Stimulated activated naive CD8-positive, alpha-beta T cell treated with anti-CD3 and anti-CD28 coated beads, Interleukin-15, Interleukin-2, amounts not matched to agents 100 U/mL and 50 U/mL, for 24 hours (primary cell): Measurements from ENCODE around the gene UBALD1.
A peak's percentile ranks its signal among the peaks of the same experiment; 100 is the strongest.
"Not testable (repeated sequence)": the region's sequence is repeated elsewhere in the genome, so short reads cannot be mapped to it uniquely, and the experiment has no call there.

ENCODE experiments used
- ATAC-seq: fragments of 150-1000 bp; cut with Tn5 transposase; one replicate; pipeline ENCODE4 v1.10.0; 2021
- DNase-seq: peaks from one replicate; pipeline ENCODE4 v3.0.0; 2021

UBALD1 gene

GRCh38 chr16:4599037-4599436 lies 15.7 kb downstream of the UBALD1 start:
- ATAC-seq (no peak), DNase-seq (no peak)

- no peak for ATAC-seq
- no peak for DNase-seq
These were observed 17.5 kb downstream of the UBALD1 start for GRCh38 chr16:4597174-4597573.

DNA sequence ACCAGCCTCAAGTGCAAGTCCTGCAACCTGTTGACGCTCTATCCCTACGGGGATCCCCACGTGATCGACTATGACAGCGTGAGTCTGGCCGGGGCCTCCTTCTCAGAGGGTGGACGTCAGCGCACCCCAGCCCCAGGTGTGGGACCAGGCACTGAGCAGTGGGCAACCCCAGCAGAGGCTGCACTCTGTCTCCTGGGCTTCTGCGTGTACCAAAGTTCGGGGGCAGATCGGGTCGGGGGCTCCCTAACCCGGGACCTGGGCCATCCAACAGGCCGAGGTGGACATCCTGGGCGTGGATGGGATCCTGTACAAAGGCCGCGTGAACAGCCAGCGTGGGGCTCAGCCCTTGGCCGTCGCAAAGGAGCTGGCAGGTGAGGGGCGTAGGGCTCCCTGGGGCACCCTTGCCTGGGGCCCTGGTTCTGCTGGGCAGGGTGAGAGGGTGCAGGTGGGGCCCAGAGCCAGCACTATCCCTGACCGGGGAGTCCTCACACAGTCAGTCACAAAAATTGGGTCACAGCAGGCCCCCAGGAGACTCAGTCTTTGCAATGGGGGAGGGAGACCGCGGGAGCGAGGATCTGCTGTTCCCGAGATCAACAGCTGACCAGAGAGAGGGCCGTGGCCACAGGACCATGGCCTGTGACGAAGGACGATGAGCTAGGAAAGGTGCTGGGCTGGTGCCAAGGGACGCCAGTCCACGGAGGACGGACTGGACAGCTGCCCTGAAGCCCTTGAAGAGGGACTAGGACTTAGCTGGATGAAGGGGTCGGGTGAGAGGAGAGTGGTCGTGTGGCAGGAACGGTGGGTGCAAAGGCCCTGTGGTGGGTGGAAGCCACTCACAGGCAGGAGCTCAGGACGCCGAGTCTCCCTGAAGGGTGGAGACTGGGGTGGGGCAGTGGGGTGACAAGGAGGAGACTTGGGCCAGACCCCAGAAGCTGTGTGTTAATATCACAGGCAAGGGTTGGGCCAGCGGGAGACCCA lies 20.0 kb downstream of the UBALD1 start:
- DNase-seq (no peak), ATAC-seq (no peak)

DNA sequence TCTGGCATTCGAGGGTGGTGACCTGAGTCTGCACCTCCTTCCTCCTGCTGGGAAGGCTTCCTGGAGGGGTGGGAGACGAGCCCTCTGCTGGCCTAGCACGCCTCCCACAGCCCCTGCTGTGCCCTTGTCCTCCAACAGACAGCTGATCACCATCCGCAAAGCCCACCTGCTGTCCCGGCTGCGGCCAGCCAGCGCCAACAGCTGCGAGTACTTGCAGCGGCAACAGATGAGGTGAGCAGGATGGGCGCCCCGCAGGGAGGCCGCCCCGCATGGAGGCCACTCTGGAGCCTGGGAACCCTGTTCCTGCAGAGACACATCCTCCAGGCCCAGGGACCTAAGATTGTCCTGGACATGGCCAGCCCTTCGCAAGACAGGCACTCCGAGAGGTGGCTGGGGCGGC lies 21.6 kb downstream of the UBALD1 start:
- ATAC-seq = no peak
- DNase-seq = no peak

DNA sequence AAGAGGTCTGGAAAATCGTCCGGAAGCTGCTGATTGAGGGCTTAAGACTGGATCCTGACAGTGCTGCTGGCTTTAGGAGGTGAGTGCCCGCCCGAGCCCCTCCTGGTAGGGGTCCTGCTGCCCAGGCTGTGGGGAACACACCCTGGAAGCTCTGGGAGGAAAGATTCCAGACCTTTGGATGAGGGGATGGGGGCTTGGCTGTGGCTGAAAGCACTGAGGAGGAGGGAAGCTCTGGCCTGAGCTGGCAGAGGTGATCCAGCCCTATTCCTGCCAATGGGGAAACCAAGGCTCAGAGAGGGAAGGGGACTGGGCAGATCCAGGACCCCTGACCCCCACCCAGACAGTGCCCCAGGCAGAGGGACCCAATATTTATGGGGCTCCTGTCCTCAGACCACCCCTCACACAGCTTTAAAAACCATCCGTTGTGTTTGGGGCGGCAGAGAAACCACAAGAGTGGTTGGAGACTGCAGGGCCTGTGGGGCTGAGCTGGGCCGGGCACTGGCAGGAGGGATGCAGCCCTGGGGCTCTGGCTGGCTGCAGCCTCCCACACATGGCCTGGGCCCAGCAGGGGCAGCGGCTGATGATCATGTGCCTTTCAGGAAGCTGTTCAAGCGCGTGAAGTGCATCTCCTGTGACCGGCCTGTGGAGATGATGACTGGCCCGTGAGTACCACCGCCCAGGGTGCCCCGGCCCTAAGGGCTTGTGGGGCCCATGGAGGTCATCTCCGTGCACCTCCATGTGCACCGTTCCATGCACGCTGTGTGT lies 22.8 kb downstream of the UBALD1 start:
- ATAC-seq = no peak

GRCh38 chr16:4591191-4591590 lies 23.5 kb downstream of the UBALD1 start:
- no peak for DNase-seq
- ATAC-seq = no peak

More for the DNA sequence above, 22.8 kb downstream of the UBALD1 start:
- DNase-seq = no peak

DNA sequence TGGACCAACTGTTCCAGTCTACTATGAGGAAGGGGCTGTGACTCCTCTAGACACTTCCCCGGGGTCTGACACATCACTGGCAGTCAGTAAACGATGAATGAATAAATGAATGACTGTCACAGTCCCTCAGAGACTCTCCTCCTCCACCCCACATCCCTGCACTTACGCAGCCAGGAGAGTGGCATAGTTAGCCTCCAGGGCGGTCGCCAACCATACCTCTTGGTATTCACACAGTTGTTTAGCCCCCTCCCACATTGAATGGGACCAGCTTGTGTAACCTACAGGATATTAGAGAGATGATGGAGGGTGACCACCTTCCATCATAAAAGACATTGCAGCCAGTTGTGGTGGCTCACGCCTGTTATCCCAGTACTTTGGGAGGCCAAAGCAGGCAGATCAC lies 25.7 kb downstream of the UBALD1 start:
- DNase-seq (no peak), ATAC-seq (no peak)

DNA sequence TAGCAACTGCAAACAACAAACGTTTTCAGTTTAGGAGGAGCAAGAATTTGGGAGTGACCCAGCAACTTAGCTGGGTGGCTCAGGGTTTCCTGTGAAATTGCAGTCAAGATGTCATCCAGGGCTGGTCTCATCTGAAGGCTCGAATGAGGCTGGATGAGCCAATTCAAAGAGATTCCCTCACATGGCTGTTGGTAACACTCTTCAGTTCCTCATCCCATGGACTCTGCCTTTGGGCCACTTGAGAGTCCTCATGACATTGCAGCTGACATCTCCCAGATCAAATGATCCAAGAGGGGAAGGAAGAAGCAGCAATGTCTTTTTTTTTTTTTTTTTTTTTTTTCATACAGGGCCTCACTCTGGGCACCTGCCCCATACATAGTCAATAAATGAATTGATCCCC lies 26.3 kb downstream of the UBALD1 start:
- DNase-seq (no peak), ATAC-seq (no peak)

DNA sequence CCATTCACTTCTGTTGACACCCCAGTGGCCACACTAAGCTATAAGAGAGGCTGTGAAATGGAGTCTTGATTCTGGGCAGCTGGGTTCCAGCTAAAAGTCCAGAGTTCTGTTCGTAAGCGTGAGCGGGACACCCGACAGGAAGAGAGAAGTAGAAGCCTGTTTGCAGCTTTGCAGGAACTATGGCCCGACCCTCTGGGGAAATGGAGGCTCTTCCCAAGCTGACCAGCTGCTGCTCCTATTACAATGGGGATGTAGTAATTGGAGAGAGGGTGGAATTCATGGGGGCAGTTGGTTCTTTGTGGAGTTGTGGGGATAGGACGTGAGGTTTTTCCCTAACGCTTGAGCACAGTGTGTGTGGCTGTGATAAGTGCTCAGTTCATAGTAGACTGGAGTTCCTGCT lies 28.4 kb downstream of the UBALD1 start:
- DNase-seq (no peak), ATAC-seq (no peak)

GRCh38 chr16:4583906-4584305 lies 30.8 kb downstream of the UBALD1 start:
- DNase-seq (no peak), ATAC-seq (no peak)

- ATAC-seq = no peak
- DNase-seq = no peak
These were observed 34.4 kb downstream of the UBALD1 start for GRCh38 chr16:4580250-4580649.

DNA sequence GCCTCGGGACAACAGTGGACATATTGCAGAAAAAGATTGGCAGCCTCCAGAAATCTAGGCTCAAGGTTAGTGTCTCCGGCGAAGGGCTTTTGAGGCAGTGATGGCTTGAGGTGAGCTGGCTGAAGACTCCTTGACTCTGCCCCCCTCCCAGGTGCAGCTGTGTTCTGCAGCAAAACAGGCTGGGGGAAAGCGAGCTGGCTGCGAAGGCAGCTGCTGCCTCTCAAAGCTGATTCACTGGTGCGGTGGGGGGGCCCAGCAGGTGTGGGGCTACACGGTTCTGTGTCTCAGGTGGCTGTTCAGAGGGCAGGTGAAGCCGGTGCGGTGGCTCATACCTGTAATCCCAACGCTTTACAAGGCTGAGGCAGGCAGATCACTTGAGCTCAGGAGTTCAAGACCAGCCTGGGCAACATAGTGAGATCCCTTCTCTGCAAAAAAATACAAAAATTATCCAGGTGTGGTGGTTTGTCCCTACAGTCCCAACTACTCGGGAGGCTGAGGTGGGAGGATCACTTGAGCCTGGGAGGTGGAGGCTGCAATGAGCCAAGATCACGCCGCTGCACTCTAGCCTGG lies 35.6 kb downstream of the UBALD1 start:
- DNase-seq = no peak
- no peak for ATAC-seq

- DNase-seq (no peak), ATAC-seq (no peak)
These were observed 38.7 kb downstream of the UBALD1 start for GRCh38 chr16:4576008-4576407.

DNA sequence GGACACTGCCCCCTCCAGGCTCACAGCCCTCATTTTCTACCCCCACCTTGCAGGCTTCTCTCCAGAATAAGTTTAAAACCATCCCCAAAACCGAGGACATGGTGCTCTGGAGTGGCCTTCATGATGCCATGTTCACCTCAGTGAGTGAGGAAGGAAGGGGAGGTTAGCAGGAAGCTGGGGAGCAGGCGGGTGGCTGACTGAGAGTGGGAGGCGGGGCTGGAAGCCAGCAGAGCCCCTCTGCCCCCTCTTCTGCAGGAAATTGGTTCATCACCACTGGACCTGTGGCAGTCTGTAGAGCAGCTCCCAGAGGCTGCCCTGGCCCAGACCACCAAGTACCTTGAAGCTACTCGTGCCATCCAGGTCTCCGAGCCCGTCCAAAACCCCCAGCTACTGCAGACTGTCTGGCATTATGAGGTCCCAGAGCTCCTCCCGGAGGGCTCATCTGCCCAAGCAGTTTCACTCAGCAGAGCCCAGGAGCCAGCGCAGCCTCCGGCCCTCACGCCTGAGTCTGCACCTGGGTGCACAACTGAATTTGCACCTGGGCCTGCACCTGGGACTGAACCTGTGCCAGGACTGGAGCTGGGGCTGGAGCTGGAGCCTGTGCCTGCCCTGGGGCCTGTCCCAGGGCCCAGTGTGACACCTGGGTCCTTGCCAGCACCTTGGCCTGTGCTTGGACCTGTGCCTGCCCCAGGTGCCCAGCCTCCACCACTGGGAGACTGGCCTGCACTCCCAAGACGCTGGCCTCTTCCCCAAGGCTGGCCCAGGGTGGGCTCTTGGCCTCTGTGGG lies 39.6 kb downstream of the UBALD1 start:
- DNase-seq = no peak

GRCh38 chr16:4573926-4574325 lies 40.8 kb downstream of the UBALD1 start:
- not testable (repeated sequence) for DNase-seq, ATAC-seq

More for the DNA sequence above, 39.6 kb downstream of the UBALD1 start:
- no peak for ATAC-seq

DNA sequence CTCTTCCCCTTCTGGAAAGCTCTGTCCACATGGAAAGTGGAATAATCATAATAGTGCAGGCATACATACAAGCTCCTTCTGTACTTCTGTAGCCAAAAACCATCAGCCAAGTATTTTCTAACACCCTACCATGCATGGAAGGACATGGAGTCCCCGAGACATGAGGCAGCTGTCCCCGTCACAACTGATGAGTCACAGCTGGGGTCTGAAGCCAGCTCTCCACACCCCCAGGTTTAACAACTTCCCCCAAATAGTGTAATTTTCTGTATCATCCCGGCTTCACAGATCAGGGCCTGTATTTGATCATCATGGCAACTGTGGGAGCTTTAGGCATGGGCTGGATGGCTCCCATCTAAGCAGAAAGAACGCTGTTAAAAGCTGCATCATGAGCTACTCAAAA lies 42.0 kb downstream of the UBALD1 start:
- DNase-seq (no peak), ATAC-seq (no peak)

GRCh38 chr16:4570688-4571321 lies 43.9 kb downstream of the UBALD1 start:
- ATAC-seq (no peak), DNase-seq (no peak)

GRCh38 chr16:4570086-4570485 lies 44.6 kb downstream of the UBALD1 start:
- DNase-seq (no peak), ATAC-seq (no peak)

GRCh38 chr16:4566144-4566543 lies 48.5 kb downstream of the UBALD1 start:
- peak; percentile 52 for ATAC-seq

GRCh38 chr16:4564661-4565267 lies 49.9 kb downstream of the UBALD1 start:
- ATAC-seq = no peak
- no peak for DNase-seq

More at GRCh38 chr16:4566144-4566543, 48.5 kb downstream of the UBALD1 start:
- no peak for DNase-seq

DNA sequence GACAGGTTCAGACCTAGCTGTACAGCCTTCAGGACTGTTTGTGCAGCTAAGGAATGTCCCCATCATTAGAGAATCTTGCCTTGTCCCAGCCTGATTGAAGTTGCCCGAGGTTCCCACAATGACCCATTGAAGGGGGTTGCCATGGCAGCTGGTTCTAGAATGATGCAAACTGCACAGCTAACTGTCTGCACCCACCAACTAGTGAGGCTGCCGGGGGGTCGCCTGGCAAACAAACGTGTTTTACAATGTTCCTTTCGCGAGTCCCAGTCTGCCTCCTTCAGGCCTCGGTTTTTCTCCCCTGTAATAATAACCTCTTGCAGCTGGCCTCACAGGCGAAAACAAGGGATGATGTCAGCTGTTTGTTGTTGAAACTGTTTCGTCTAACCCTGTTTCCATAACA lies 53.1 kb downstream of the UBALD1 start:
- ATAC-seq = no peak
- no peak for DNase-seq
